HG03520 (cell line): ENCODE results near the gene C2CD4C.
"Not testable (repeated sequence)": the region's sequence is repeated elsewhere in the genome, so short reads cannot be mapped to it uniquely, and the experiment has no call there.

Experiments used
- ATAC-seq: cut with Tn5 transposase; IDR thresholded peaks from one replicate; pipeline ENCODE4 v1.9.1; 2021; ENCODE audit warnings: mild to moderate bottlenecking, moderate library complexity; ENCODE audit not compliant: unreplicated experiment

Gene C2CD4C

GRCh38 chr19:408902-409515 is at the start of gene C2CD4C:
Gene C2CD4C (minus strand): TSS chr19:409147. CDS start chr19:408361, 786 bp downstream.
- no peak for ATAC-seq

- ATAC-seq: no peak
These were observed 49.4 kb upstream of the C2CD4C start for GRCh38 chr19:458091-459042.

GRCh38 chr19:457636-458035 is 48.7 kb upstream of the C2CD4C start:
- no peak for ATAC-seq

- ATAC-seq: no peak
These were observed 47.7 kb upstream of the C2CD4C start for GRCh38 chr19:456547-457110.

GRCh38 chr19:455851-456546 is 47.1 kb upstream of the C2CD4C start:
- no peak for ATAC-seq

GRCh38 chr19:455031-455705 is 46.2 kb upstream of the C2CD4C start:
- no peak for ATAC-seq

- no peak for ATAC-seq
These were observed 44.7 kb upstream of the C2CD4C start for GRCh38 chr19:453606-454005.

GRCh38 chr19:452829-453228 is 43.9 kb upstream of the C2CD4C start:
- ATAC-seq: no peak

GRCh38 chr19:450912-451481 is 42.0 kb upstream of the C2CD4C start:
- ATAC-seq: not testable (repeated sequence)

- no peak for ATAC-seq
These were observed 41.0 kb upstream of the C2CD4C start for GRCh38 chr19:449916-450315.

GRCh38 chr19:447816-448560 is 39.0 kb upstream of the C2CD4C start:
- no peak for ATAC-seq

GRCh38 chr19:447064-447426 is 38.1 kb upstream of the C2CD4C start:
- ATAC-seq: no peak

- ATAC-seq: no peak
These were observed 35.8 kb upstream of the C2CD4C start for GRCh38 chr19:444677-445210.

GRCh38 chr19:443005-443404 is 34.1 kb upstream of the C2CD4C start:
- ATAC-seq: no peak

- no peak for ATAC-seq
These were observed 33.1 kb upstream of the C2CD4C start for GRCh38 chr19:442085-442484.

GRCh38 chr19:441213-441836 is 32.4 kb upstream of the C2CD4C start:
- no peak for ATAC-seq

- ATAC-seq: no peak
These were observed 31.7 kb upstream of the C2CD4C start for GRCh38 chr19:440391-441212.
